SKM-1 treated with dmso at 0.1 percent for 144 hours (cell line): ENCODE data around the gene CNTNAP5.
"Not testable (repeated sequence)": the region's sequence is repeated elsewhere in the genome, so short reads cannot be mapped to it uniquely, and the experiment has no call there.

Source experiments
- DNase-seq: peaks from one replicate; lab custom pipeline; 2025; ENCODE audit not compliant: unreplicated experiment; lab: John Stamatoyannopoulos, UW

The CNTNAP5 gene

GRCh38 chr2:124318913-124319312, 293.8 kb downstream of the CNTNAP5 start:
- no peak for DNase-seq

GRCh38 chr2:124319577-124319976, 294.5 kb downstream of the CNTNAP5 start:
- no peak for DNase-seq

- no peak for DNase-seq
These were observed 295.1 kb downstream of the CNTNAP5 start for GRCh38 chr2:124320051-124320688.

GRCh38 chr2:124323321-124323720, 298.2 kb downstream of the CNTNAP5 start:
- DNase-seq = no peak

GRCh38 chr2:124325667-124326440, 300.8 kb downstream of the CNTNAP5 start:
- DNase-seq = peak; percentile 10

- no peak for DNase-seq
These were observed 302.2 kb downstream of the CNTNAP5 start for GRCh38 chr2:124327303-124327702.

- DNase-seq = no peak
These were observed 303.3 kb downstream of the CNTNAP5 start for GRCh38 chr2:124328397-124328796.

GRCh38 chr2:124333784-124334183, 308.7 kb downstream of the CNTNAP5 start:
- DNase-seq = no peak

- no peak for DNase-seq
These were observed 310.0 kb downstream of the CNTNAP5 start for GRCh38 chr2:124335058-124335457.

GRCh38 chr2:124339709-124340108, 314.6 kb downstream of the CNTNAP5 start:
- no peak for DNase-seq

GRCh38 chr2:124343827-124344498, 318.9 kb downstream of the CNTNAP5 start:
- DNase-seq = no peak

GRCh38 chr2:124347209-124347608, 322.1 kb downstream of the CNTNAP5 start:
- DNase-seq = no peak

- DNase-seq = no peak
These were observed 328.6 kb downstream of the CNTNAP5 start for GRCh38 chr2:124353656-124354055.

- DNase-seq = no peak
These were observed 329.4 kb downstream of the CNTNAP5 start for GRCh38 chr2:124354466-124354865.

GRCh38 chr2:124361966-124362365, 336.9 kb downstream of the CNTNAP5 start:
- not testable (repeated sequence) for DNase-seq

- DNase-seq = no peak
These were observed 344.1 kb downstream of the CNTNAP5 start for GRCh38 chr2:124369181-124369580.

GRCh38 chr2:124380221-124380749, 355.2 kb downstream of the CNTNAP5 start:
- DNase-seq = no peak

- no peak for DNase-seq
These were observed 357.1 kb downstream of the CNTNAP5 start for GRCh38 chr2:124382067-124382618.

GRCh38 chr2:124395961-124396360, 370.9 kb downstream of the CNTNAP5 start:
- DNase-seq = no peak

GRCh38 chr2:124402274-124402673, 377.2 kb downstream of the CNTNAP5 start:
- DNase-seq = no peak

GRCh38 chr2:124407836-124408534, 382.9 kb downstream of the CNTNAP5 start:
- not testable (repeated sequence) for DNase-seq
